ENCODE measurements around the gene MPHOSPH9.

Gene MPHOSPH9

DNA sequence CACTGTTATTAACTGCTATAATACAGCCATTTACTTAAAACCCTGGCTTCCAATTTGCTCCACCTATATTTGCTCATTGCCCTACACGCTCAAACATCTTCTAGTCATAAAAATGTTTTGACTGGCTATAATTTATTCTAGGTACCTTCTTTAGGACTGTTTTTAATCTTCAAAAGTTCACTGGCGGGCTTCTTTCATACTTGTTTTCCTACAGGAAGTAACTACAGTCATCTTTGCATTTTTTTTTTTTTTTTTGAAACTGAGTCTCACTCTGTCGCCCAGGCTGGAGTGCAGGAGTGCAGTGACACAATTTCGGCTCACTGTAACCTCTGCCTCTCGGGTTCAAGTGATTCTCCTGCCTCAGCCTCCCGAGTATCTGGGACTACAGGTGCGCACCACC, 32.5 kb downstream of the MPHOSPH9 start:
- H3K4me3 ChIP-seq (ENCODE audit: low read length): no peak overlapping the region
- no peak for DNase-seq (ENCODE audit: low read depth)
- TF ChIP-seq, protein P1, sequence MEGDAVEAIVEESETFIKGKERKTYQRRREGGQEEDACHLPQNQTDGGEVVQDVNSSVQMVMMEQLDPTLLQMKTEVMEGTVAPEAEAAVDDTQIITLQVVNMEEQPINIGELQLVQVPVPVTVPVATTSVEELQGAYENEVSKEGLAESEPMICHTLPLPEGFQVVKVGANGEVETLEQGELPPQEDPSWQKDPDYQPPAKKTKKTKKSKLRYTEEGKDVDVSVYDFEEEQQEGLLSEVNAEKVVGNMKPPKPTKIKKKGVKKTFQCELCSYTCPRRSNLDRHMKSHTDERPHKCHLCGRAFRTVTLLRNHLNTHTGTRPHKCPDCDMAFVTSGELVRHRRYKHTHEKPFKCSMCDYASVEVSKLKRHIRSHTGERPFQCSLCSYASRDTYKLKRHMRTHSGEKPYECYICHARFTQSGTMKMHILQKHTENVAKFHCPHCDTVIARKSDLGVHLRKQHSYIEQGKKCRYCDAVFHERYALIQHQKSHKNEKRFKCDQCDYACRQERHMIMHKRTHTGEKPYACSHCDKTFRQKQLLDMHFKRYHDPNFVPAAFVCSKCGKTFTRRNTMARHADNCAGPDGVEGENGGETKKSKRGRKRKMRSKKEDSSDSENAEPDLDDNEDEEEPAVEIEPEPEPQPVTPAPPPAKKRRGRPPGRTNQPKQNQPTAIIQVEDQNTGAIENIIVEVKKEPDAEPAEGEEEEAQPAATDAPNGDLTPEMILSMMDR (conservative IDR thresholded peaks at IDR 0.05; ENCODE audit: low read length): no peak

DNA sequence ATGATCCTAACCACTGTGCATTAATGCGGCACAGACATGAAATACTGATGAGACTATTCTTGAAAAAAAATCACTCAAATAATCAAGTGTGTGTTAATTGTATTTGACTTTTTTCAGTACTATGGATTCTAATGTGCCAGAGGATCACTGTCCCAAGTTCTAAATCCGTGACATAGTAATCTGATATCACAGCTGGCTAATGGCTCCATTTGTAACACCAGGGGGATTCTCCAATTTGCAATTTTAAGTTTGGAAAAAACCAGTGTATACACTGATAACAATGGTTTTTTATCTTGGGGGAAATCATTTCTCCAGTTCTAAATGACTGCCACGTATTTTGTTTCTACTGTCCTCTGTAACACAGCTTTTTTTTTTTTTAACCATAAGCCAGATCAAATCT, 33.0 kb downstream of the MPHOSPH9 start:
- DNase-seq (ENCODE audit: low read depth): no peak
- TF ChIP-seq, protein P1 (conservative IDR thresholded peaks at IDR 0.05; ENCODE audit: low read length): no peak
- no peak overlapping the region for H3K4me3 ChIP-seq (ENCODE audit: low read length)

DNA sequence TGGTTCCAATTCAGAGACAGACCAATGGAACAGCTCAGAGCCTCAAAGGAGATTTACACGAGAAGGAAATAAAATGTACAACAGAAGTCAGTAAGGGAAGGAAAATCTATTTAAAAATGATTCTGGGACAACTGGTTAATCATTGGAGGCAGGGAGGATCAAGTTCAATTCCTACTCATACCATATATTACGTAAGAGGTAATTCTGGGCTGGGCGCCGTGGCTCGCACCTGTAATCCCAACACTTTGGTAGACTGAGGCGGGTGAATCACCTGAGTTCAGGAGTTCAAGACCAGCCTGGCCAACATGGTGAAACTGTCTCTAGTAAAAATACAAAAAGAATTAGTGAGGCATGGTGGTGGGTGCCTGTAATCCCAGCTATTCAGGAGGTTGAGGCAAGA, 45.3 kb downstream of the MPHOSPH9 start:
- TF ChIP-seq, protein P1 (conservative IDR thresholded peaks at IDR 0.05; ENCODE audit: low read length): no peak
- DNase-seq (ENCODE audit: low read depth): no peak
- H3K4me3 ChIP-seq (ENCODE audit: low read length): no peak overlapping the region

DNA sequence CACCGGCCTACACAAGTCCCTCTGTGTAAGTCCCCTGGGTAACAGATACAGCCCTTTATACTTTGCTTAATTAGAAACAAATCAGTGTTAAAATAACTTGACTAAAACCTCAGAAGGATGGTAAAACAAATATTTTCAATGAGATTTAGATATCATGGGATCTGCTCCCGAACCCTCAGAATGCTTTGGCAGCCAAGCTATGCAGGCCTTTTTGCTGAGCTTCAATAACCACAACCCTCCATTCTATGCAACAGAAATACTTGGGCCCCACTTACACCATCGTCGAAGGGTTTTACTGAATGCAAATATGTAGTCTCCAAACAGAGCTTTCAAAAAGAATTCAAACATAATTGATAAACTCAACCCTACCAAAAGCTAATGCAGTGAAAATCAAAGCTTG, 52.8 kb downstream of the MPHOSPH9 start:
- no peak overlapping the region for H3K4me3 ChIP-seq (ENCODE audit: low read length)
- TF ChIP-seq, protein P1 (conservative IDR thresholded peaks at IDR 0.05; ENCODE audit: low read length): no peak
- no peak for DNase-seq (ENCODE audit: low read depth)

DNA sequence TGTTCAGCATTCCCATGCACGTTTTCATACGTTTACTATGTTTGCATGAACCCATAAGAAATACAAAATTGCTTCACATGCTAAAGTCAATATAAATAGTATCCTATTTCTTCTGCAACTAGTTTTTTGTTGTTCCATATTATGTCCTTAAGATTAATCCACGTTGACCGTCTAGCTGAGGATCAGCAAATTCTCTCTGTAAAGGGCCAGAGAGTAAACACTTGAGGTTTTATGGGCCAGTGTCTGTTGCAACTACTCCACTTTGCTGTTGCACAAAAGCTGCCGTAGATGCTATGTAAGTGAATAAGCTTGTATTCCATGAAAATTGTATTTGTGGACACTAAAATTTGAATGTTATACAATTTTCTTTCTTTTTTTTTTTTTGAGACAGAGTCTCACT, 61.0 kb downstream of the MPHOSPH9 start:
- TF ChIP-seq, protein P1 (conservative IDR thresholded peaks at IDR 0.05; ENCODE audit: low read length): no peak
- H3K4me3 ChIP-seq (ENCODE audit: low read length): no peak overlapping the region
- DNase-seq (ENCODE audit: low read depth): no peak

DNA sequence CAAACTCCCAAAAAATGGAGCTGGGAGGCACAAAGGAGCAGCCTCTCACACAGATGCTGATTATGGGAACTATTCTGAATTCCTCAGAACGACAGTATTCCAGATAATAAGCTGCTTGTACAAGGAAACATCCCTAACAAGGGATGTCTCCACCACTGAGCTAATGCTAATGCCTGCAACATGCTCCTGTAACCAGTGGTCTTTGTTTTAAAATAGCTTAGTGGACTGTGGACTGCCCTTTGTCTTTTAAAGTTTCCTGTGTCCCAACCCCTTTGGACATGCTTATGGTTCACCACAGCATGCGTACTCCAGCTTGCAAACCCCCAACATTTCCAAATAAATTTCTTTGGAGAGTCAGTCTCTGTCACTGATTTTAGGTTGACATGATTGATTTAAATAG, 65.6 kb downstream of the MPHOSPH9 start:
- TF ChIP-seq, protein P1 (conservative IDR thresholded peaks at IDR 0.05; ENCODE audit: low read length): no peak
- no peak overlapping the region for H3K4me3 ChIP-seq (ENCODE audit: low read length)
- DNase-seq (ENCODE audit: low read depth): no peak

DNA sequence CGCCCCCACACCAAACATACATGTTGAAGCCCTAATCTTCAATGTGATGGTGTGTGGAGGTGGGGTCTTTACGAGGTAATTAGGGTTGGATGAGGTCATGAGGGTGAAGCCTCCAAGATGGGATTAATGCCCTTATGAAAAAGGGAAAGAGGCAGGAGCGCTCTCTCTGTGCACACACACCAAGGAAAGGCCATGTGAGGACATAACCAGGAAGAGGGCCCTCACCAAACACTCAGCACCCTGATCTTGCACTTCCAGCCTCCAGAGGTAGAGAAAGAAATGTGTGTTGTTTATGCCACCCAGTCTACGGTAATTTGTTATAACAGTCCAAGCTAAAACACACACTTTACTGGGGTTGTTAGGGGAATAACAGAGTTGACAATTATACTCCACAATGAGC, 67.4 kb downstream of the MPHOSPH9 start:
- TF ChIP-seq, protein P1 (conservative IDR thresholded peaks at IDR 0.05; ENCODE audit: low read length): no peak
- DNase-seq (ENCODE audit: low read depth): no peak
- no peak overlapping the region for H3K4me3 ChIP-seq (ENCODE audit: low read length)
